GM12878 (cell line): ENCODE results near the gene SRMS. TPM values are rescaled to one million over a fixed set of nuclear protein-coding genes. Genes with fewer than 3 reads are reported as not detected.

Experiments used
- ATAC-seq: fragments of 200-7000 bp; cut with Tn5 transposase; 3 replicates; pipeline ENCODE4 v1.9.1; 2020; ENCODE audit warnings: mild to moderate bottlenecking, moderate library complexity
- BruUV-seq: library from RNA; stranded (reverse); fragments of 400-500 nt; replicated peaks from 2 replicates; lab custom pipeline; 2021; lab: Mats Ljungman, UMichigan
- CTCF ChIA-PET: fragments of 300-600 bp; sonication (Branson Sonifier 250); formaldehyde crosslinking; extraction: SDS; loops from one replicate; lab custom pipeline; 2021; ENCODE audit warnings: inconsistent platforms; lab: Yijun Ruan, JAX
- POLR2A ChIA-PET: fragments of 350-600 bp; formaldehyde crosslinking; extraction: SDS; loops from one replicate; lab custom pipeline; 2021; ENCODE audit warnings: inconsistent platforms; lab: Charles Lee
- RAD21 ChIA-PET: fragments of 300-600 bp; sonication (Branson Sonifier 250); formaldehyde crosslinking; loops from one replicate; lab custom pipeline; 2023; ENCODE audit warnings: antibody characterized with exemption; ENCODE audit not compliant: unreplicated experiment; lab: Charles Lee
- SMC1A ChIA-PET: fragments of 300-600 bp; sonication (Branson Sonifier 250); formaldehyde crosslinking; loops from one replicate; lab custom pipeline; 2023; ENCODE audit not compliant: unreplicated experiment, uncharacterized antibody; lab: Charles Lee
- DNase-seq: peaks from one replicate; pipeline ENCODE4 v3.0.0-alpha.2; 2011; ENCODE audit warnings: low read depth, low spot score
- FAIRE-seq: peaks from 3 replicates; lab custom pipeline; 2011; peaks lifted over from hg19 to GRCh38; lab: Jason Lieb, UNC
- H2AFZ ChIP-seq: 2 replicates; pipeline ENCODE4 v1.6.0; 2011; ENCODE audit warnings: low read depth, low read length, control low read depth; ENCODE audit not compliant: control insufficient read depth
- H3K27ac ChIP-seq: 2 replicates; pipeline ENCODE4 v1.5.1; 2011; ENCODE audit warnings: control low read depth; ENCODE audit not compliant: control insufficient read depth, insufficient read depth
- H3K27me3 ChIP-seq, 2 experiments: replicated peaks in 1 of 2; 2 replicates each; pipeline versions ENCODE4 v1.6.0 to v1.6.1; 2011; ENCODE audit warnings: low read length in 1 of 2; ENCODE audit not compliant: control insufficient read depth in 2 of 2, insufficient read depth in 2 of 2
- H3K36me3 ChIP-seq, 2 experiments: 2 replicates each; pipeline ENCODE4 v1.5.1; 2011; ENCODE audit warnings: low read length in 1 of 2; ENCODE audit not compliant: control insufficient read depth in 2 of 2, insufficient read depth in 2 of 2
- H3K4me1 ChIP-seq: 2 replicates; pipeline ENCODE4 v1.6.1; 2011; ENCODE audit warnings: mild to moderate bottlenecking, low read length, moderate library complexity, mixed read lengths; ENCODE audit not compliant: control insufficient read depth, insufficient read depth
- H3K4me2 ChIP-seq: 2 replicates; pipeline ENCODE4 v1.6.0; 2011; ENCODE audit warnings: control low read depth; ENCODE audit not compliant: control insufficient read depth, insufficient read depth
- H3K4me3 ChIP-seq: fragments of 200-600 bp; sonication (generic); 2 replicates; pipeline ENCODE4 v1.5.1; 2016
- H3K79me2 ChIP-seq: 2 replicates; pipeline ENCODE4 v1.6.0; 2011; ENCODE audit warnings: low read length; ENCODE audit not compliant: control insufficient read depth, insufficient read depth
- H3K9ac ChIP-seq: 2 replicates; pipeline ENCODE4 v1.8.0; 2011; ENCODE audit warnings: low read length, control low read depth, mixed read lengths; ENCODE audit not compliant: control insufficient read depth, insufficient read depth
- H3K9me3 ChIP-seq: replicated peaks from 3 replicates; pipeline ENCODE4 v1.5.1; 2011; ENCODE audit warnings: mild to moderate bottlenecking, low read length; ENCODE audit not compliant: control insufficient read depth, insufficient read depth
- H4K20me1 ChIP-seq: 2 replicates; pipeline ENCODE4 v1.6.0; 2011; ENCODE audit not compliant: control insufficient read depth, insufficient read depth
- ATF7 ChIP-seq: fragments of 450-650 bp; IDR thresholded peaks from 2 replicates; pipeline ENCODE4 v1.6.1; 2016; ENCODE audit warnings: low read depth, mild to moderate bottlenecking
- ESRRA ChIP-seq: IDR thresholded peaks from 2 replicates; pipeline ENCODE4 v1.6.1; 2012; ENCODE audit warnings: mild to moderate bottlenecking, low read length, improper control_type of control experiment
- IKZF1 ChIP-seq: fragments of 450-650 bp; conservative IDR thresholded peaks from 2 replicates; pipeline ENCODE4 v1.6.1; 2017; ENCODE audit warnings: antibody characterized with exemption, mild to moderate bottlenecking
- KDM1A ChIP-seq: fragments of 200-600 bp; sonication (generic); IDR thresholded peaks from 2 replicates; pipeline ENCODE4 v1.6.1; 2016; ENCODE audit warnings: borderline replicate concordance
- MTA3 ChIP-seq: IDR thresholded peaks from 2 replicates; pipeline ENCODE4 v1.6.1; 2012; ENCODE audit warnings: low read length, inconsistent platforms, borderline replicate concordance
- NR2C1 ChIP-seq: fragments of 450-650 bp; IDR thresholded peaks from 2 replicates; pipeline ENCODE4 v1.6.1; 2017; ENCODE audit warnings: antibody characterized with exemption, mild to moderate bottlenecking, moderate library complexity
- NR2C2 ChIP-seq: IDR thresholded peaks from 2 replicates; pipeline ENCODE4 v1.6.1; 2011; ENCODE audit warnings: borderline replicate concordance, low read depth; ENCODE audit not compliant: control insufficient read depth, insufficient read length
- SIN3A ChIP-seq: IDR thresholded peaks from 2 replicates; pipeline ENCODE4 v1.6.1; 2012; ENCODE audit warnings: low read depth, low read length, improper control_type of control experiment
- TARDBP ChIP-seq: IDR thresholded peaks from 2 replicates; pipeline ENCODE4 v1.6.1; 2016; ENCODE audit warnings: borderline replicate concordance
- WRNIP1 ChIP-seq: IDR thresholded peaks from 2 replicates; pipeline ENCODE4 v1.6.1; 2011; ENCODE audit warnings: low read depth, low read length, improper control_type of control experiment, borderline replicate concordance
- ZNF622 ChIP-seq: fragments of 450-650 bp; IDR thresholded peaks from 2 replicates; pipeline ENCODE4 v1.6.1; 2017; ENCODE audit warnings: mild to moderate bottlenecking, inconsistent platforms
- WGBS: methylation state at CpG from one replicate; pipeline ENCODE4 v1.1.6; 2016; ENCODE audit warnings: low lambda C conversion rate; ENCODE audit not compliant: insufficient replicate concordance, insufficient coverage; ENCODE audit errors: missing lambda C conversion rate; 5-methylcytosine and 5-hydroxymethylcytosine counted together
- in situ Hi-C: fragments of 300-500 bp; cut with MboI; formaldehyde crosslinking; loops from 9 replicates; pipeline ENCODE4 v1.14.3; 2018; ENCODE audit warnings: mixed read lengths
- intact Hi-C: fragments of 100-400 bp; cut with micrococcal nuclease; formaldehyde crosslinking; loops from one replicate; pipeline ENCODE4 v1.14.2; 2022; ENCODE audit not compliant: unreplicated experiment
- polyA plus RNA-seq, 11 experiments: library from polyadenylated mRNA; depleted of rRNA in 4 of 11; unstranded in 6 of 11; stranded (reverse) in 5 of 11; fragments of >200 nt; fragmentation: Nextera tagmentation in 4 of 11; fragmentation: Illumina TruSeq in 1 of 11; extraction: Ambion mirVana in 4 of 11; extraction: Trizol in 1 of 11; gene quantifications; 1 replicate in 1 of 11; 2 replicates in 10 of 11; pipeline versions ENCODE4 v1.2.1 to v1.2.3, GENCODE V29; 2011 to 2016; ENCODE audit warnings: inconsistent platforms in 2 of 11, missing spikeins in 2 of 11, low read depth in 1 of 11
- total RNA-seq, 4 experiments: library from RNA; depleted of rRNA in 3 of 4; stranded (reverse); fragments of >200 nt in 3 of 4; fragmentation: Illumina TruSeq in 1 of 4; extraction: Trizol in 1 of 4; gene quantifications; 2 replicates each; pipeline versions ENCODE4 v1.2.1 to v1.2.3, GENCODE V29; 2013 to 2021

The SRMS gene
- total and polyA plus RNA-seq, 10 of the 15 experiments (the other 5 are each of a cell fraction or from before 2014, with no cell fraction given), result not detected

DNA sequence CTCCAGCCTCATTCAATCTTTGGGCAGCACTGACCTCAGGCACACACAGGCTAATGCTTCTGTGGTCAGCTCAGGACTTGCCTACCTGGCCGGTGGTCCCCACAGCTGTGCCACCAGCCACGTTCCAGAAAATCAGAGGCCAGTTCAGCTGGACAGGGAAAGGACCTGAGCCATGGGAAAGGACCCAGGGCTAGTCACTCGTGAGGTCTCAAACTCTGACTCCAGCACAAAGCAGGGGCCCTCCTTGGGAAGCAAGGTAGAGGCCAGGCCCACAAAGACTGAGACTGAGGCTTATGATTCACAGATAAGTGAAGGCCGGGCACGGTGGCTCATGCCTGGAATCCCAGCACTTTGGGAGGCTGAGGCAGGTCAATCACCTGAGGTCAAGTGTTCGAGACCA lies 48.9 kb upstream of the SRMS start:
- Histone ChIP-seq H3K79me2 (no peaks in the 10 kb centered on the region), H2AFZ (no peak overlapping the region), H3K27ac (no peak overlapping the region), H3K4me2 (no peak overlapping the region), H4K20me1 (no peaks in the 10 kb centered on the region), H3K4me3 (no peak overlapping the region), H3K36me3 (peaks cover 7 to 10% of the 10 kb centered on the region in 2 experiments; a peak in 3 of 4 replicates), H3K9ac (no peak overlapping the region), H3K9me3 (no peaks in the 10 kb centered on the region), H3K4me1 (no peaks in the 10 kb centered on the region), H3K27me3 (no peaks in the 10 kb centered on the region)
- ATAC-seq, result no peak
- RAD21 ChIA-PET, result no interaction called here
- in situ Hi-C loops, result no loop called here
- BruUV-seq, result no TSS peak
- WGBS, result 89% methylated on average over 6 of the region's 6 CpGs
- SMC1A ChIA-PET, result no interaction called here
- POLR2A ChIA-PET, result no interaction called here
- TF ChIP-seq IKZF1, result no peak
- TF ChIP-seq NR2C1, result no peak
- no peak for TF ChIP-seq ESRRA
- TF ChIP-seq ZNF622, result no peak
- no peak for TF ChIP-seq ATF7
- TF ChIP-seq MTA3, result no peak
- no peak for TF ChIP-seq WRNIP1
- no peak for TF ChIP-seq NR2C2
- no peak for TF ChIP-seq SIN3A
- no peak for TF ChIP-seq TARDBP
- TF ChIP-seq KDM1A, result no peak
- FAIRE-seq, result no peak
- intact Hi-C loops, result no loop called here
- no peak for DNase-seq
- CTCF ChIA-PET, result no interaction called here
